Effector memory CD4-positive, alpha-beta T cell (primary cell): Measurements from ENCODE around the gene RFFL.

Experiments used
- DNase-seq, 3 donors: peaks; one replicate each; pipeline ENCODE4 v3.0.0-alpha.2; 2020
- H3K27ac ChIP-seq: 2 replicates; pipeline ENCODE4 v1.7.0; 2013; ENCODE audit warnings: mild to moderate bottlenecking, low read length, moderate library complexity; ENCODE audit not compliant: insufficient read depth, poor library complexity, severe bottlenecking
- H3K27me3 ChIP-seq: replicated peaks from 2 replicates; pipeline ENCODE4 v1.7.0; 2013; ENCODE audit warnings: mild to moderate bottlenecking, low read length; ENCODE audit not compliant: insufficient read depth, control insufficient read depth, poor library complexity, severe bottlenecking
- H3K36me3 ChIP-seq: 2 replicates; pipeline ENCODE4 v1.7.0; 2013; ENCODE audit warnings: mild to moderate bottlenecking, low read length, moderate library complexity; ENCODE audit not compliant: control insufficient read depth, insufficient read depth
- H3K4me1 ChIP-seq: 2 replicates; pipeline ENCODE4 v1.7.0; 2013; ENCODE audit warnings: low read length, mild to moderate bottlenecking; ENCODE audit not compliant: control insufficient read depth, insufficient read depth, poor library complexity, severe bottlenecking
- H3K4me3 ChIP-seq: 2 replicates; pipeline ENCODE4 v1.7.0; 2013; ENCODE audit warnings: low read length, low read depth, mild to moderate bottlenecking; ENCODE audit not compliant: insufficient read depth, poor library complexity, severe bottlenecking
- H3K9me3 ChIP-seq: 2 replicates; pipeline ENCODE4 v1.7.0; 2013; ENCODE audit warnings: mild to moderate bottlenecking, low read length, moderate library complexity; ENCODE audit not compliant: control insufficient read depth

Gene RFFL

DNA sequence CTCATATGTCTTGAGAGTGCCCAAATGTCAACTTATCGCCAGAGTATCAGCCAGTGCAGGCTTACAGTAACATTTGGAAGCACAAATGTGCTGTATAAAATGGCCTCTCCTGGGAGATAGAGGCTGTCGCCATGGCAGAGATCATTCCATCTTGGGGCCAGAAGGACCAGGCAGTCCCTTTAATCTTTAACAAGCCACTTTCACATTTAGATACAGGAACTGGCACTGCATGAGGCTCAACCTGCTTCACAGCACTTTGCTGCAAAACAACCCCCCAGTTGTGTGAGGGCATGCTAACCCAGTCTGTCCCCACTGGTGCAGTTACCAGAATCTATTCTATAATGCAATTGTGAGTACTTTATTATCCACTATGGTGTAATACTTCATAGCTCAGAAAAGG, 4.7 kb upstream of the RFFL start:
- Histone ChIP-seq H3K27me3 (no peaks in the 10 kb centered on the region), H3K4me1 (peaks cover 23% of the 10 kb centered on the region), H3K4me3 (no peak overlapping the region), H3K27ac (no peak overlapping the region), H3K36me3 (no peaks in the 10 kb centered on the region), H3K9me3 (no peaks in the 10 kb centered on the region)
- DNase-seq, result no peak

GRCh38 chr17:35065880-35066279, 2.4 kb upstream of the RFFL start:
- H3K27ac ChIP-seq, result no peak overlapping the region
- peaks cover 21% of the 10 kb centered on the region for H3K4me1 ChIP-seq

DNA sequence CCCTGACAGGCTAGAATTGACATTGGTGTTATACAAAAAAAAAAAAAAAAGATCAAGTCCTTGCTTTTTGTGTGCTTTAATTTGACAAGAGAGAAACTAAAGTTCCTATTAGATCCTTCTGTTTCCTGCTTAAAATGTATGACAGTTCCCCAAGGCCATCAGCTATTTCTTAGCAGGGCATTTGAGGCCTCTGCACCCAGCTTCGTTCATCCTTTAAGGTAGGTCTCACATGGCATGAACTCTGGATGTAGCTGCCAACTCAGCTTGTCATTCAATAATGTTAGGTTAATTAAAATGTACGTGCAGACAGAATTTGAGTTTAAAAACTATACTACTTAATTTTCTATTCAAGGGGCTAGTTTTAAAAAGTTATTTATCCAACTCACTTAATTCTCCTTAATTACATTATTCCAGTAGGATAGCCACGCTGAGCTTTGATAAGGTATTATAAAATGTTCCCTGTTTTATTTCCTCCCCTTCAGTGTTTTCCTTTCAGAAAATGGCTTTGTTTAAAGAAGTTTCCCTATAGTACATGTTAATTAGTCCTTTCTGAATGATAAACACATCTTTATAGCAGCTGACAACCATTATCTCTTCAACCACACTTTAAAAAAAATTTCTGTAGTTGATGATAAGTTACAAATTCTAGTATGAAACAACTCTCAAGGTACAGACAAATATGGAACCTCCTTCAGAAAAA, 1.2 kb upstream of the RFFL start:
- Histone ChIP-seq H3K36me3 (no peaks in the 10 kb centered on the region), H3K4me3 (no peak overlapping the region), H3K4me1 (peaks cover 21% of the 10 kb centered on the region), H3K9me3 (no peaks in the 10 kb centered on the region), H3K27ac (peak overlapping the region; percentile 77), H3K27me3 (no peaks in the 10 kb centered on the region)
- DNase-seq, result no peak

More at GRCh38 chr17:35065880-35066279, 2.4 kb upstream of the RFFL start:
- Histone ChIP-seq H3K9me3 (no peaks in the 10 kb centered on the region), H3K4me3 (no peak overlapping the region), H3K27me3 (no peaks in the 10 kb centered on the region), H3K36me3 (no peaks in the 10 kb centered on the region)
- DNase-seq, result no peak

- Histone ChIP-seq H3K4me1 (peaks cover 17% of the 10 kb centered on the region), H3K27me3 (no peaks in the 10 kb centered on the region), H3K4me3 (no peak overlapping the region), H3K9me3 (no peaks in the 10 kb centered on the region), H3K27ac (peak overlapping the region; percentile 77), H3K36me3 (no peaks in the 10 kb centered on the region)
- no peak for DNase-seq
Measured at GRCh38 chr17:35062308-35062707, 1.2 kb downstream of the RFFL start.

GRCh38 chr17:35057332-35057915, 6.1 kb downstream of the RFFL start:
- H3K4me3 ChIP-seq, result no peak overlapping the region
- no peak for DNase-seq
- no peaks in the 10 kb centered on the region for H3K9me3 ChIP-seq
- no peaks in the 10 kb centered on the region for H3K36me3 ChIP-seq
- H3K27me3 ChIP-seq, result no peaks in the 10 kb centered on the region
- H3K4me1 ChIP-seq, result peaks cover 19% of the 10 kb centered on the region
- H3K27ac ChIP-seq, result no peak overlapping the region

DNA sequence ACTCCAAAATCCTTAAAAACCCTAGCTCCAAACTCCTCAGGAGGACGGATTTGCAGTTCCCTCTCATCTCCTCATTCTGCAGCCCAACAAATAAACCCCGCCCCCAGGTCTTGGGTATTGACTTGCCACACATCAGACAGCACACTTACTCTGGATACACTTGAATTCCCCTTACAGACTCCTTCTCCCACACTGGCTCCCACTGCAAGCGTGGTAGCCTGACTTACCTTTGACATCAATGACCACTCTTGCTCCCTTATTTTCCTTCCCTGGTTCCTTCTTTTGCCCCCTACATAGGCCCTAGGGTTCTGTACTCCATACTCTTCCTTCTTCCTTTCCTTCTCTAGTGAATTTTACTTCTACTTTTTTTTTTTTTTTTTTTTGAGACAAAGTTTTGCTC, 7.5 kb downstream of the RFFL start:
- H3K27ac ChIP-seq, result no peak overlapping the region
- peaks cover 31% of the 10 kb centered on the region for H3K4me1 ChIP-seq
- H3K9me3 ChIP-seq, result no peaks in the 10 kb centered on the region
- no peak overlapping the region for H3K4me3 ChIP-seq
- DNase-seq, result no peak
- H3K27me3 ChIP-seq, result no peaks in the 10 kb centered on the region
- H3K36me3 ChIP-seq, result no peaks in the 10 kb centered on the region

DNA sequence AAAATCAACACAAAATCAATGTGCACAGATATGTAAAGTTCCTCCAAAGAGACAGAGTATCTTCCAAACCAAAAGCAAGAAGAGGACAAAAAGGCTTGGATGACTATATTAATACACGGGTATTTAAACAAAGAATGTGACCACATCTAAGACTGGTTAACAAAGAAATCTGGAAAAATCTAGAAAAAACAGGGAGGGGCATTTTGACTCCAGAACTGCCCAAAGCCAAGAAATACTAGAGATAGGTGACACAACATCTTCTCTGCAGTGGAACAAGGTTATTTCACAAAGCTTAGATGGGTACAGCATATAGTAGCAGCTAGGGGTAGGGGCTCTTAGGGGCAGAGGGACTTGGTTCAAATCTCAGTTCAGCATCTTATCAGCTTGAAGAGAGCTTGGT, 10.3 kb downstream of the RFFL start:
- H3K36me3 ChIP-seq, result no peaks in the 10 kb centered on the region
- no peak for DNase-seq
- H3K27ac ChIP-seq, result peak overlapping the region; percentile 84
- no peak overlapping the region for H3K4me3 ChIP-seq
- H3K9me3 ChIP-seq, result no peaks in the 10 kb centered on the region
- peaks cover 58% of the 10 kb centered on the region for H3K4me1 ChIP-seq
- H3K27me3 ChIP-seq, result no peaks in the 10 kb centered on the region

GRCh38 chr17:35052780-35053179, 10.7 kb downstream of the RFFL start:
- H3K4me3 ChIP-seq, result no peak overlapping the region

GRCh38 chr17:35052241-35052610, 11.3 kb downstream of the RFFL start:
- Histone ChIP-seq H3K9me3 (no peaks in the 10 kb centered on the region), H3K4me3 (no peak overlapping the region), H3K4me1 (peaks cover 67% of the 10 kb centered on the region), H3K27ac (peak overlapping the region; percentile 84), H3K36me3 (no peaks in the 10 kb centered on the region), H3K27me3 (no peaks in the 10 kb centered on the region)
- DNase-seq, result no peak

More at GRCh38 chr17:35052780-35053179, 10.7 kb downstream of the RFFL start:
- no peaks in the 10 kb centered on the region for H3K36me3 ChIP-seq
- H3K27ac ChIP-seq, result peak overlapping the region; percentile 84
- no peak for DNase-seq
- H3K4me1 ChIP-seq, result peaks cover 61% of the 10 kb centered on the region
- no peaks in the 10 kb centered on the region for H3K9me3 ChIP-seq
- no peaks in the 10 kb centered on the region for H3K27me3 ChIP-seq

DNA sequence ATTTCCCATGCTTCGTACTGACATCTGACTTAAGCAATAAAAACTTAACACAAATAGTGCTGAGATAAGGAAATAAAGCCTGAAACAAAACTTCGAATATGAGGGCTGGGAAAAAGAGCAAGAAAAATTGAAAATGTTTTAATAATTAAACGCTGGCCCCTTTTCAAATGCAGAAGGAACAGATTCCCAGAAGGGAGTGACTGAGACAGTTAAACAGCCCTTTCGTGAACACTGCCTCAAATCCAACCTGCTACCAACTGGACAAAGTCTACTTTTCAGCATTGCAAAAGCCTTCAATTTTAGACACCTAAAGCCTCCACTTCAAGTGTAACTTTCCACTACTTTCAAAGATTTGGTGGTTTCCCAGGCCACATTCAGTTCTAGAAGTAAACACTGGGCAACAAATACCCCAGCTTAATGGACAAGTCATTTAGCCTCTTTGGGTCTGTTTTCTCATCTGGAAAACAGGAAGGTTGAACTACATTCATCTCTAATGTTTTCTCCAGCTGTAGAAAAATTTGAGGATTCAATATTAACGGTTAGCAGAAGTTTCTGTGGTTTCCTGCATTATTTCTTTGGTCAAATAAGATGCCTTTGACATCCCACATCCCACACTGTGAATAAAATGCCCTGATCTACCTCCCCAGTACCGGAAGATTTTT, 11.8 kb downstream of the RFFL start:
- H3K27me3 ChIP-seq, result no peaks in the 10 kb centered on the region
- no peaks in the 10 kb centered on the region for H3K9me3 ChIP-seq
- H3K4me1 ChIP-seq, result peaks cover 69% of the 10 kb centered on the region
- DNase-seq, result no peak
- peak overlapping the region; percentile 84 for H3K27ac ChIP-seq
- H3K36me3 ChIP-seq, result no peaks in the 10 kb centered on the region
- H3K4me3 ChIP-seq, result peak overlapping the region; percentile 14
